Measurements from ENCODE around the gene DLGAP1. TPM values are rescaled to one million over a fixed set of nuclear protein-coding genes. Genes with fewer than 3 reads are reported as not detected.

DLGAP1 gene
- total RNA-seq, 4 donors from 2014 or later: 0.13 to 6.2 (median 0.53) TPM

DNA sequence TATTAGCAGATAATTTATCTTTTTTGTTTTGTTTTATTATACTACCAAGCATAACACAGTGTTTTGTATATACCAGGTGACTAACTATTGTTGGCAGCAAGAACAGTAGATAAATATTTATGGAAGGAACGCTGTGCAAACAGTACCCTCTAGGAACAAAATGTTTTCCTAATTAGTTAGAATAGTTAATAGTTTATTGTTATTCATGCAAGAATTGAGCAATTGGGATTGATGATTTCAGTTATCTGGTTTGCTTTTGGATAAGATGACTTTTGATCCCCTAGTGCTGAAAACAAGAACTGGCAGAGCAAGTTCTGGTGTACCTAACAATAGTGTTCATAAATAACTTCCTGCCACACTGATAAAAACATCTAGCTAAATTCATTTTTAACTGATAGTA is 681.8 kb downstream of the DLGAP1 start:
- no peak for TF ChIP-seq CTCF (IDR thresholded peaks at IDR 0.05 in 4 of 5, conservative IDR thresholded peaks at IDR 0.05 in 1 of 5)
- TF ChIP-seq POLR2A (IDR thresholded peaks at IDR 0.05): no peak
- DNase-seq (no peak), ATAC-seq (no peak)
- H3K9me3 ChIP-seq: no peaks in the 10 kb centered on the region
- no peak overlapping the region for H3K4me3 ChIP-seq
- in situ Hi-C loops (cut with MboI; ENCODE audit: low sequenced_read_pairs in 4 of 4): loop anchor here in 2 of 4 donors (25.0 kb wide), 1 partner anchor 239 kb away; no protein-coding TSS in a partner anchor
- intact Hi-C loops (cut with DNase I; ENCODE audit: low total_unique reads): no loop called here
- no peaks in the 10 kb centered on the region for H3K27me3 ChIP-seq
- H3K4me1 ChIP-seq: peaks cover 0 to 4% of the 10 kb centered on the region in 2 donors
- no peaks in the 10 kb centered on the region for H3K36me3 ChIP-seq
- H3K27ac ChIP-seq: no peak overlapping the region

DNA sequence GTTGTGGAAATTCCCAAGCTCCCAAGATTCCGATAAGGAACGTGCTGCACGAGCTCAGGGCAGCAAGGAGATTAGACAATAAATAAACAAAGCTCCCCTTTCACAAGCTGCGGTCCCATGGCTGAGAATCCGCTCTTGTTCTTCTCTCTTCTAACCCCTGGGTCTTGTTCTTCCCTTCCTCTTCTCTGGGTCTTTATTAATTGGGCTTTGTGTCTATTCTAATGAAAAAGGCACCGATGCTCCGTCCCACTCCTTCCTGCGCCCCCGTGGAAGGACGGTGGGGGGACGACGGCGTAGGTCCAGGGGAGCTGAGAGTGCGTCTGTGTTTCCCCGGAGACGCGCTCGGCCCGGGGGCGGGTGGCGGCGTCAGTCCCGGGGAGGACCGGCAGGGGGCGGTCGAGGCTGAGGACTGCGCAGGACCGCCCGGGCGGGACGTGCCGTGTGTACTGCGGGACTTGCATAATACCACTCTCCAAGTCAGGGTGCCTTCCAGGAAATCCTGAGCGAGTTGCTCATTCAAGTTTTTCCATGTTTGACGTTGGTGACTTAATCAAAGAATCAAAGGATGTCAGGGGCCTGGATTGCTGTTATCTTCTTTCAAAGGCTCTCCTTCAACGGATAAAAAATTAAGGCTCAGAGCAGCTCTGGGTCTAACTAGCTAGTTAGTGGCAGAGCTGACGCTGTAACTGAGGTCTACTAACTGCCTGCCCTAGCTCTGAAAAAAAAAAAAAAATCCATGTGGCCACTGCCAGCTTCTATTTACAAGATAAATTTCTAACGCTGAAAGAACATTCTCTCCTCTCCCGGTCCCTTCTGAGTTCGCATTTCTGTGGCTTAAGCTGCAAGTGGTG is 683.8 kb downstream of the DLGAP1 start:
- H3K4me3 ChIP-seq: peak overlapping the region; percentile 25 to 32 (median 29)
- no peaks in the 10 kb centered on the region for H3K27me3 ChIP-seq
- no peaks in the 10 kb centered on the region for H3K36me3 ChIP-seq
- DNase-seq: peak; percentile 49 to 55
- TF ChIP-seq CTCF (IDR thresholded peaks at IDR 0.05 in 4 of 5, conservative IDR thresholded peaks at IDR 0.05 in 1 of 5): peak; percentile 55 to 84 (median 79)
- no peak for TF ChIP-seq POLR2A (IDR thresholded peaks at IDR 0.05)
- intact Hi-C loops (cut with DNase I; ENCODE audit: low total_unique reads): loop anchor here (2.0 kb wide), 2 partner anchors 99 to 227 kb away; no protein-coding TSS in a partner anchor
- peak overlapping the region in 1 of 4 donors; percentile 29 for H3K27ac ChIP-seq
- H3K9me3 ChIP-seq: no peaks in the 10 kb centered on the region
- peak; percentile 76 to 80 for ATAC-seq
- in situ Hi-C loops (cut with MboI; ENCODE audit: low sequenced_read_pairs in 4 of 4): loop anchor here in 2 of 4 donors (25.0 kb wide), 1 partner anchor 241 kb away; no protein-coding TSS in a partner anchor
- H3K4me1 ChIP-seq: peaks cover 0 to 4% of the 10 kb centered on the region in 2 donors

GRCh38 chr18:3761266-3761665 is 693.8 kb downstream of the DLGAP1 start:
- in situ Hi-C loops (cut with MboI; ENCODE audit: low sequenced_read_pairs in 4 of 4) (loop anchor here in 2 of 4 donors (25.0 kb wide), 1 partner anchor 251 kb away; no protein-coding TSS in a partner anchor), intact Hi-C loops (cut with DNase I; ENCODE audit: low total_unique reads) (no loop called here)
- Histone ChIP-seq H3K4me1 (no peaks in the 10 kb centered on the region), H3K4me3 (no peak overlapping the region), H3K27me3 (no peaks in the 10 kb centered on the region), H3K27ac (no peak overlapping the region), H3K9me3 (no peaks in the 10 kb centered on the region), H3K36me3 (no peaks in the 10 kb centered on the region)
- no peak for TF ChIP-seq CTCF (IDR thresholded peaks at IDR 0.05 in 4 of 5, conservative IDR thresholded peaks at IDR 0.05 in 1 of 5)
- no peak for TF ChIP-seq POLR2A (IDR thresholded peaks at IDR 0.05)
- no peak for ATAC-seq
- DNase-seq: no peak

DNA sequence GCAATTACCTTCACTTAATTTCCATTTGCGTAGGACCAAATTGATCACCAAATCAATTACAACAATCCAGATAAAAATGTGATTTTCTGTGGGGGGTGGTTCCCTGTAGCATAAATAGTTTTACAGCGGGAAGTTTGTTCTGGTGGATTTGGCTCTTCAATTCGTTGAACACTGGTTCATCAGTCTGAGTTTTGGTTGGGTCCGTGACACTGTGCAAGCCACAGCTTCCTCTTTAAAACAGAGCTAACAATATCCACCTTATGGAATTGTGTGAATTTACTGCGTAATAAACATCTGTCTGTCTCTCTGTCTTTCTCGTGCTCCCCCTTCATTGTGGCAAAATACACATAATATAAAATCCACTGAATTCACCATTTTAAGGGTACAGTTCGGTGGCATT is 694.4 kb downstream of the DLGAP1 start:
- intact Hi-C loops (cut with DNase I; ENCODE audit: low total_unique reads): no loop called here
- no peak for ATAC-seq
- Histone ChIP-seq H3K9me3 (no peaks in the 10 kb centered on the region), H3K4me1 (no peaks in the 10 kb centered on the region), H3K27me3 (no peaks in the 10 kb centered on the region), H3K27ac (no peak overlapping the region), H3K4me3 (no peak overlapping the region), H3K36me3 (no peaks in the 10 kb centered on the region)
- no peak for DNase-seq
- in situ Hi-C loops (cut with MboI; ENCODE audit: low sequenced_read_pairs in 4 of 4): loop anchor here in 2 of 4 donors (25.0 kb wide), 1 partner anchor 252 kb away; no protein-coding TSS in a partner anchor
- no peak for TF ChIP-seq POLR2A (IDR thresholded peaks at IDR 0.05)
- no peak for TF ChIP-seq CTCF (IDR thresholded peaks at IDR 0.05 in 4 of 5, conservative IDR thresholded peaks at IDR 0.05 in 1 of 5)
